Mucosa of descending colon (tissue), 3 donors: ENCODE results near the gene EHMT1. TPM values are rescaled to one million over a fixed set of nuclear protein-coding genes. Genes with fewer than 3 reads are reported as not detected.
A peak's percentile ranks its signal among the peaks of the same experiment; 100 is the strongest.

Experiments used
- ATAC-seq: fragments of 200-7000 bp; cut with Tn5 transposase; one replicate; pipeline ENCODE4 v1.9.1; 2020; ENCODE audit warnings: mild to moderate bottlenecking, moderate library complexity
- DNase-seq, 3 donors: peaks; one replicate each; pipeline ENCODE4 v3.0.0-alpha.2; 2020
- H3K36me3 ChIP-seq: fragments of 200-600 bp; one replicate; pipeline ENCODE4 v1.8.0; 2021; ENCODE audit warnings: low read depth, mild to moderate bottlenecking
- H3K4me1 ChIP-seq: fragments of 200-600 bp; one replicate; pipeline ENCODE4 v1.8.0; 2021; ENCODE audit warnings: low read depth, mild to moderate bottlenecking
- H3K4me3 ChIP-seq: fragments of 200-600 bp; one replicate; pipeline ENCODE4 v1.8.0; 2021; ENCODE audit warnings: mild to moderate bottlenecking
- H3K9me3 ChIP-seq: fragments of 200-600 bp; one replicate; pipeline ENCODE4 v1.8.0; 2021; ENCODE audit warnings: mild to moderate bottlenecking
- CTCF ChIP-seq: fragments of 200-600 bp; IDR thresholded peaks from one replicate; pipeline ENCODE4 v1.8.0; 2022; ENCODE audit warnings: antibody characterized with exemption, mild to moderate bottlenecking
- intact Hi-C, 2 donors: fragments of 100-400 bp; cut with DNase I in 1 of 2; cut with micrococcal nuclease in 1 of 2; formaldehyde crosslinking; loops; one replicate each; pipeline versions ENCODE4 v1.11.0 to v1.11.1; 2022; cut with DNase I, micrococcal nuclease
- total RNA-seq, 3 donors: library from RNA; stranded (reverse); fragmentation: NEBNext Ultra II Directional in 2 of 3; extraction: Animal tissue kit (Norgen Biotek cat#: 25700) in 2 of 3; gene quantifications; one replicate each; pipeline versions ENCODE4 v1.2.1 to v1.2.4, GENCODE V29; 2021 to 2023
- donor health status: DM: no; HTN: no; CAD: no; lungs with moderate emphysema.
- donor health status: DM: no; HTN: no; CAD: no.
- donor health status: DM: no; HTN: yes; CAD: no.

EHMT1 gene
- total RNA-seq, 3 donors from 2014 or later = 78.4 to 90.8 (median 83.3) TPM

DNA sequence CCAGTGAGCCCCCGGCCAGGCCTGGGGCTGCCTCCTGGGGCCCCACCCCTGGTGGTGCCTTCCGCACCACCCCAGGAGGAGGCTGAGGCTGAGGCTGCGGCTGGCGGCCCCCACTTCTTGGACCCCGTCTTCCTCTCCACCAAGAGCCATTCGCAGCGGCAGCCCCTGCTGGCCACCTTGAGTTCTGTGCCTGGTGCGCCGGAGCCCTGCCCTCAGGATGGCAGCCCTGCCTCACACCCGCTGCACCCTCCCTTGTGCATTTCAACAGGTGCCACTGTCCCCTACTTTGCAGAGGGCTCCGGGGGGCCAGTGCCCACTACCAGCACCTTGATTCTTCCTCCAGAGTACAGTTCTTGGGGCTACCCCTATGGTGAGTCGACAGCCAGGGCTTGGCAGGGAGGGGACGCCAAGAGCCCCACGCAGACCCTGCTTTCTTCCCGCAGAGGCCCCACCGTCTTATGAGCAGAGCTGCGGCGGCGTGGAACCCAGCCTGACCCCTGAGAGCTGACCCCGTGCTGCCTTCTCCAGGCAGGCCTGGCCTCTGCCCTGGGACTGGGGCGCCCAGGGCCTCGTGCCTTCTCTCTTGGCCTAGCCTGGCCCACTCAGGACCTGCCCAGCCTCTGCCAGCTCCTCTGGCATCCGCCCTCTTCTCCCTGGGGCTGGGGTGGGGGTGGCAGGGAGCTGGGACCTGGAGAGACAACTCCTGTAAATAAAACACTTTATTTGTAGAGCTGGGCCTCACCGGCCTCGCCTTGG is 4.0 kb upstream of the EHMT1 start:
- H3K36me3 ChIP-seq = peaks cover 10% of the 10 kb centered on the region
- no peaks in the 10 kb centered on the region for H3K9me3 ChIP-seq
- intact Hi-C loops = no loop called here
- no peak for DNase-seq
- no peak for ATAC-seq
- H3K4me1 ChIP-seq = peaks cover 40% of the 10 kb centered on the region
- no peak overlapping the region for H3K4me3 ChIP-seq
- TF ChIP-seq CTCF = no peak

DNA sequence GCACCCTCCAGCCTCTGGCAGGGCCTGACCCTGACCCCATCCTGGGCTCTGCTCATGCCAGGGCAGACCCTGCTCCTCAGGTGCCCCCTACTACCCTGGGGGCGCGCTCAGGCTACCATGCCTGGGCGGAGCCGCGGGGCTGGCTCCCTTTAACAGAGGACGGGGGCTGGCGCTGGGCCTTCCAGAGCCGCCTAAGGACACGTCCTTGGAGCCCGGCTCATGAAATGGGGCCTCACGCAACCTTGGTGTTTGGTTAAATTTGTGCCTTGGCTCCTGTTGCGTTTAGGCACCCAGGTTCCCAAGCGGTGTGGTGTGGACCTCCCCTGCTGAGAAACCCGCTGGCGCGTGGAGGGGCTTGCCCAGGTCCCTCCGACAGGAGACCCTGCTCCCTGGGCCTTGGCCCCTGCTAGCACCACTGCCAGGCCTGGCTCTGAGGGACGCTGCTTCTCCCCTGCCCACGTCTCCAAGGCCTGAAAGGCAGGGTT is 3.4 kb upstream of the EHMT1 start:
- peaks cover 46% of the 10 kb centered on the region for H3K4me1 ChIP-seq
- no peak overlapping the region for H3K4me3 ChIP-seq
- H3K9me3 ChIP-seq = no peaks in the 10 kb centered on the region
- ATAC-seq (no peak), DNase-seq (peak in 1 of 3 donors; percentile 31)
- H3K36me3 ChIP-seq = peaks cover 10% of the 10 kb centered on the region
- TF ChIP-seq CTCF = no peak
- intact Hi-C loops = no loop called here

- TF ChIP-seq CTCF = no peak
- DNase-seq (peak; percentile 47 to 72 (median 69)), ATAC-seq (peak; percentile 22)
- peaks cover 22% of the 10 kb centered on the region for H3K4me1 ChIP-seq
- H3K36me3 ChIP-seq = peaks cover 5% of the 10 kb centered on the region
- intact Hi-C loops = no loop called here
- peak overlapping the region; percentile 50 for H3K4me3 ChIP-seq
- no peaks in the 10 kb centered on the region for H3K9me3 ChIP-seq
Observed at GRCh38 chr9:137619240-137620047, 639 bp downstream of the EHMT1 start.

- intact Hi-C loops = no loop called here
- DNase-seq (no peak), ATAC-seq (no peak)
- H3K9me3 ChIP-seq = no peaks in the 10 kb centered on the region
- TF ChIP-seq CTCF = no peak
- H3K4me1 ChIP-seq = peaks cover 22% of the 10 kb centered on the region
- H3K4me3 ChIP-seq = no peak overlapping the region
- H3K36me3 ChIP-seq = peaks cover 2% of the 10 kb centered on the region
Observed at GRCh38 chr9:137620048-137620405, 1.2 kb downstream of the EHMT1 start.

DNA sequence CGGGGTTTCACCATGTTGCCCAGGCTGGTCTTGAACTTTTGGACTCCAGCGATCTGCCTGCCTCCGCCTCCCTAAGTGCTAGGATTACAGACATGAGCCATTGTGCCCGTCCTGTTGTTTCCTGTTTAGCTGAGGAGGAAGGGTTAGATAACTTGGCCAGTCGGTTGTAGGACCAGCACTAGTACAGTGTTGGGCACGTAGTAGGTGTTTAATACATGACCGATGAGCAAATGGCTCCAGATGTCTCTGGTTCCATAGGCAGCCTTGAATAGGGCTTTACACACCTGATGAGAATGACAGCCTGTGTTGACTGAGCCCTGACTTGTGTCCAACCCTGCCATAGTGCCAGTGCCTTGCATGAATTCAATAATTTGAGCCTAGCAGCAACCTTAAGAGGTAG is 1.8 kb downstream of the EHMT1 start:
- no peak for TF ChIP-seq CTCF

More for the DNA sequence above, 1.8 kb downstream of the EHMT1 start:
- peaks cover 22% of the 10 kb centered on the region for H3K4me1 ChIP-seq
- no peaks in the 10 kb centered on the region for H3K36me3 ChIP-seq
- no peak overlapping the region for H3K4me3 ChIP-seq
- no peaks in the 10 kb centered on the region for H3K9me3 ChIP-seq
- no peak for ATAC-seq
- DNase-seq = peak in 1 of 3 donors; percentile 2
- intact Hi-C loops = no loop called here
